Keratinocyte (primary cell): ENCODE data around the gene ARAF. TPM values are rescaled to one million over a fixed set of nuclear protein-coding genes. Genes with fewer than 3 reads are reported as not detected.

Experiments used
- DNase-seq: peaks from one replicate; pipeline ENCODE4 v3.0.0-alpha.2; 2011; ENCODE audit warnings: low read depth, missing footprints, low spot score
- FAIRE-seq: peaks from 2 replicates; lab custom pipeline; 2011; peaks lifted over from hg19 to GRCh38; lab: Jason Lieb, UNC
- H2AFZ ChIP-seq: 2 replicates; pipeline ENCODE4 v1.6.0; 2012; ENCODE audit warnings: low read length, control low read depth, inconsistent platforms; ENCODE audit not compliant: control insufficient read depth
- H3K27ac ChIP-seq: 2 replicates; pipeline ENCODE4 v1.5.1; 2011; ENCODE audit warnings: low read length; ENCODE audit not compliant: control insufficient read depth, insufficient read depth
- H3K27me3 ChIP-seq: 3 replicates; pipeline ENCODE4 v1.6.0; 2011; ENCODE audit warnings: low read length; ENCODE audit not compliant: control insufficient read depth, insufficient read depth; ENCODE audit errors: extremely low read depth
- H3K36me3 ChIP-seq, 2 experiments: 2 replicates in 1 of 2; 3 replicates in 1 of 2; pipeline ENCODE4 v1.5.1; 2011; ENCODE audit warnings: low read length in 2 of 2, mild to moderate bottlenecking in 1 of 2; ENCODE audit not compliant: control insufficient read depth in 2 of 2, insufficient read depth in 2 of 2; ENCODE audit errors: extremely low read depth in 1 of 2
- H3K4me1 ChIP-seq: 3 replicates; pipeline ENCODE4 v1.5.1; 2011; ENCODE audit warnings: low read length; ENCODE audit not compliant: control insufficient read depth, insufficient read depth; ENCODE audit errors: extremely low read depth
- H3K4me2 ChIP-seq: 3 replicates; pipeline ENCODE4 v1.6.0; 2011; ENCODE audit warnings: low read depth, low read length; ENCODE audit not compliant: control insufficient read depth, insufficient read depth; ENCODE audit errors: extremely low read depth
- H3K4me3 ChIP-seq, 3 experiments: fragments of 200-600 bp in 1 of 3; sonication (generic) in 1 of 3; 2 replicates in 2 of 3; 3 replicates in 1 of 3; pipeline ENCODE4 v1.5.1; 2011 to 2016; ENCODE audit warnings: low read length in 3 of 3, mild to moderate bottlenecking in 3 of 3, control low read depth in 2 of 3, inconsistent platforms in 1 of 3, low read depth in 1 of 3, mixed read lengths in 1 of 3, mixed run types in 1 of 3, moderate library complexity in 1 of 3; ENCODE audit not compliant: control insufficient read depth in 2 of 3, insufficient read depth in 2 of 3; ENCODE audit errors: extremely low read depth in 1 of 3
- H3K79me2 ChIP-seq: 2 replicates; pipeline ENCODE4 v1.6.0; 2012; ENCODE audit warnings: low read length; ENCODE audit not compliant: control insufficient read depth, insufficient read depth
- H3K9ac ChIP-seq: 3 replicates; pipeline ENCODE4 v1.6.0; 2011; ENCODE audit warnings: low read length; ENCODE audit not compliant: control insufficient read depth, insufficient read depth; ENCODE audit errors: extremely low read depth
- H3K9me1 ChIP-seq: 3 replicates; pipeline ENCODE4 v1.6.0; 2011; ENCODE audit warnings: low read length; ENCODE audit not compliant: control insufficient read depth, insufficient read depth; ENCODE audit errors: extremely low read depth
- H3K9me3 ChIP-seq: 2 replicates; pipeline ENCODE4 v1.5.1; 2012; ENCODE audit warnings: low read depth, low read length; ENCODE audit not compliant: control insufficient read depth
- H4K20me1 ChIP-seq: 3 replicates; pipeline ENCODE4 v1.6.0; 2011; ENCODE audit warnings: low read length; ENCODE audit not compliant: control insufficient read depth, insufficient read depth; ENCODE audit errors: extremely low read depth
- CTCF ChIP-seq, 3 experiments: IDR thresholded peaks in 1 of 3; conservative IDR thresholded peaks in 1 of 3; optimal IDR thresholded peaks in 1 of 3; 2 replicates in 2 of 3; 3 replicates in 1 of 3; pipeline versions ENCODE3 to v1.5.1; 2011; ENCODE audit warnings: low read length in 3 of 3, mild to moderate bottlenecking in 3 of 3, moderate library complexity in 2 of 3, control low read depth in 1 of 3, inconsistent platforms in 1 of 3; ENCODE audit not compliant: insufficient read depth in 2 of 3; ENCODE audit errors: extremely low read depth in 1 of 3
- EZH2 ChIP-seq: IDR thresholded peaks from one replicate; pipeline ENCODE4 v1.6.1; 2012; ENCODE audit warnings: inconsistent platforms, mild to moderate bottlenecking, low read length, moderate library complexity
- dilution Hi-C: fragments of 300-500 bp; cut with MboI; formaldehyde crosslinking; loops from one replicate; pipeline ENCODE4 v1.7.0; 2020; ENCODE audit warnings: low sequenced_read_pairs; ENCODE audit not compliant: extremely low pct_ligation_motif_present
- polyA plus RNA-seq, 5 experiments: library from polyadenylated mRNA; depleted of rRNA in 3 of 5; stranded (reverse) in 3 of 5; stranded (forward) in 1 of 5; unstranded in 1 of 5; fragments of >200 nt; gene quantifications; 1 replicate in 1 of 5; 2 replicates in 3 of 5; 3 replicates in 1 of 5; pipeline versions ENCODE4 v1.2.1 to v1.2.3, GENCODE V29; 2011 to 2012; ENCODE audit warnings: missing spikeins in 2 of 5, low read depth in 1 of 5, low replicate concordance in 1 of 5

Gene ARAF
- polyA plus RNA-seq, 1 donor (not counting 4 experiments of a cell fraction or from before 2014, with no cell fraction given) = 21.3 TPM

GRCh38 chrX:47610511-47610910 is 49.5 kb downstream of the ARAF start:
- Histone ChIP-seq H3K27me3 (no peaks in the 10 kb centered on the region), H3K4me3 (no peak overlapping the region), H4K20me1 (no peaks in the 10 kb centered on the region), H3K4me1 (no peaks in the 10 kb centered on the region), H3K9ac (no peak overlapping the region), H3K4me2 (no peak overlapping the region), H2AFZ (no peak overlapping the region), H3K79me2 (no peaks in the 10 kb centered on the region), H3K9me3 (no peaks in the 10 kb centered on the region), H3K9me1 (no peaks in the 10 kb centered on the region), H3K27ac (no peak overlapping the region), H3K36me3 (no peaks in the 10 kb centered on the region)
- no peak for TF ChIP-seq EZH2
- TF ChIP-seq CTCF (optimal IDR thresholded peaks at IDR 0.05 in 1 of 3, IDR thresholded peaks at IDR 0.05 in 1 of 3, conservative IDR thresholded peaks at IDR 0.05 in 1 of 3; ENCODE audit: extremely low read depth in 1 of 3, insufficient read depth in 2 of 3, low read length in 3 of 3) = no peak
- DNase-seq (no peak), FAIRE-seq (no peak)
- dilution Hi-C loops = no loop called here

- H3K9me1 ChIP-seq = no peaks in the 10 kb centered on the region
Observed at GRCh38 chrX:47611489-47611888, 50.5 kb downstream of the ARAF start.

More at GRCh38 chrX:47611489-47611888, 50.5 kb downstream of the ARAF start:
- Histone ChIP-seq H2AFZ (no peak overlapping the region), H3K4me1 (no peaks in the 10 kb centered on the region), H3K27me3 (no peaks in the 10 kb centered on the region), H4K20me1 (no peaks in the 10 kb centered on the region), H3K4me3 (no peak overlapping the region), H3K9ac (no peak overlapping the region), H3K9me3 (no peaks in the 10 kb centered on the region), H3K27ac (no peak overlapping the region), H3K79me2 (no peaks in the 10 kb centered on the region), H3K4me2 (no peak overlapping the region), H3K36me3 (no peaks in the 10 kb centered on the region)
- DNase-seq = no peak
- dilution Hi-C loops = no loop called here
- TF ChIP-seq EZH2 (no peak), CTCF (optimal IDR thresholded peaks at IDR 0.05 in 1 of 3, IDR thresholded peaks at IDR 0.05 in 1 of 3, conservative IDR thresholded peaks at IDR 0.05 in 1 of 3; ENCODE audit: extremely low read depth in 1 of 3, insufficient read depth in 2 of 3, low read length in 3 of 3) (no peak)
- FAIRE-seq = no peak
